Heart right ventricle (tissue), 16 donors: Measurements from ENCODE around the gene TSHZ3. TPM values are rescaled to one million over a fixed set of nuclear protein-coding genes. Genes with fewer than 3 reads are reported as not detected.

Experiments
- ATAC-seq, 8 donors: fragments of 200-7000 bp; cut with Tn5 transposase; one replicate each; pipeline ENCODE4 v1.9.1; 2020; ENCODE audit warnings: mild to moderate bottlenecking in 8 of 8, moderate library complexity in 8 of 8, moderate number of reproducible peaks in 1 of 8
- DNase-seq, 2 donors: peaks; one replicate each; pipeline ENCODE4 v3.0.0-alpha.2; 2020
- H3K27ac ChIP-seq, 10 donors: fragments of 200-600 bp; sonication (generic) in 2 of 10; one replicate each; pipeline versions ENCODE4 v1.5.0 to v1.8.0; 2020 to 2022; ENCODE audit warnings: mild to moderate bottlenecking in 3 of 10
- H3K27me3 ChIP-seq, 7 donors: fragments of 200-600 bp; one replicate each; pipeline ENCODE4 v1.8.0; 2021 to 2022; ENCODE audit warnings: mild to moderate bottlenecking in 2 of 7
- H3K36me3 ChIP-seq, 9 donors: fragments of 200-600 bp; sonication (generic) in 1 of 9; one replicate each; pipeline versions ENCODE4 v1.5.0 to v1.8.0; 2020 to 2022; ENCODE audit warnings: mild to moderate bottlenecking in 2 of 9
- H3K4me1 ChIP-seq, 9 donors: fragments of 200-600 bp; sonication (generic) in 1 of 9; one replicate each; pipeline versions ENCODE4 v1.5.0 to v1.8.0; 2020 to 2022; ENCODE audit warnings: mild to moderate bottlenecking in 4 of 9
- H3K4me3 ChIP-seq, 10 donors: fragments of 200-600 bp; sonication (generic) in 2 of 10; one replicate each; pipeline versions ENCODE4 v1.5.0 to v1.8.0; 2020 to 2022; ENCODE audit warnings: mild to moderate bottlenecking in 7 of 10, moderate library complexity in 2 of 10
- H3K9me3 ChIP-seq, 11 donors: fragments of 200-600 bp in 10 of 11; sonication (generic) in 2 of 11; one replicate each; pipeline versions ENCODE4 v1.5.0 to v1.8.0; 2013 to 2022; ENCODE audit warnings: mild to moderate bottlenecking in 2 of 11, control low read depth in 1 of 11, moderate library complexity in 1 of 11
- WGBS, 2 donors: extraction: QIAGEN DNeasy Blood & Tissue Kit; methylation state at CpG; one replicate each; pipeline ENCODE4 v1.1.7; 2013; ENCODE audit warnings: inconsistent platforms in 1 of 2; 5-methylcytosine and 5-hydroxymethylcytosine counted together
- intact Hi-C, 10 donors: fragments of 100-400 bp; cut with DNase I; formaldehyde crosslinking; loops; one replicate each; pipeline versions ENCODE4 v1.11.1 to v1.14.2; 2022
- polyA plus RNA-seq, 2 donors: library from polyadenylated mRNA; stranded (reverse); fragments of 200-250 nt; gene quantifications; one replicate each; pipeline ENCODE4 v1.2.3, GENCODE V29; 2013
- total RNA-seq, 10 donors: library from RNA; stranded (reverse); fragmentation: NEBNext Ultra II Directional in 3 of 10; extraction: Animal tissue kit (Norgen Biotek cat#: 25700) in 3 of 10; gene quantifications; one replicate each; pipeline versions ENCODE4 v1.2.1 to v1.2.4, GENCODE V29; 2021 to 2023
- TF ChIP-seq, protein P1 (sequence below), 9 donors: fragments of 200-600 bp; sonication (generic) in 2 of 9; IDR thresholded peaks; one replicate each; pipeline versions ENCODE4 v1.5.0 to v1.8.0; 2021 to 2022; ENCODE audit warnings: antibody characterized with exemption in 9 of 9, mild to moderate bottlenecking in 5 of 9, moderate library complexity in 1 of 9
- donor health status: Arrhythmogenic right ventricular cardiomyopathy.
- donor health status: ischemic (EF 13 %, LVEDD 7.1; RV severe dilation, severe dysfunction).
- donor health status: healthy with polysubstance abuse.
- donor health status: DM: no; HTN: yes; CAD: no.
- donor health status: DM: no; HTN: no; CAD: no.
- donor health status: ischemic (EF 25% LVEDD 6.9; RV normal size, moderate dysfunction).
- donor health status: ischemic (EF 25% LVEDD 5.7; RV mildly dilated, moderate dysfunction).
- donor health status: healthy.
- donor health status: DM: yes; HTN: yes; CAD: no.
- donor health status: Ischemic cardiomyopathy.
- donor health status: ischemic (EF 35%, LVEDD 5.7; RV mildly dilated, moderate dysfunction).
- donor health status: nonischemic (EF 11% LVEDD 7.7; RV severe dilation, severe dysfunction).
- donor health status: DM: yes; HTN: yes; CAD: no.
- donor health status: PGD.
- donor health status: ischemic (EF 29% LVEDD 5.4; RV normal size, mild dysfunction).
- donor health status: nonischemic (EF 23%, LVEDD 6.1; RV moderate dilation, normal function).

TSHZ3 gene
- total and polyA plus RNA-seq, 12 donors = 1.7 to 5.0 (median 3.1) TPM

DNA sequence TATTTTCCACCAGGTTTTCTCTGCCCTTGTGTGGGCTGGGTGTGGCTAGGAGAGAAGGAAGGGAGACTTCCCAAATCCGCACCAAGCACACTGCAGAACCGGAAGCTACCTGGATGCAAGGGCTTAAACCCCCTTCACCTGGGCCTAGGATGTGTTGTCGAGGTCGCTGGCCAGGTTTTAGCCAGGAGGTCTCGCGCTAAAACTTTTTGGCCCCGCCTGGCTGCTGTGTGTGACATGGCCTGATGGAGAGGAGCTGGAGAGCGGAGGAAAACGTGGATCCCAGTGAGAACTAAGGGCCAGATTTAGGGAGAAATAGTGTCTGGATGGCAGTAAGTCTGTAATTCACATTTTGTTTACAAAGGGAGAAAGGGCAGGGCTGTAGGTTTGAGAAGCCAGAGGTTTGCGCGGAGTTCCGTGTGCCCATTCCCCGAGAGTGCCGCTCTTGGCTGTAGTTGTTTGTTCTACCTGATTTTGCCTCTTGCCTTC is 3.1 kb upstream of the TSHZ3 start:
- H3K36me3 ChIP-seq = no peaks in the 10 kb centered on the region
- H3K4me1 ChIP-seq = peaks cover 6 to 64% (median 27%) of the 10 kb centered on the region in 9 donors
- H3K4me3 ChIP-seq = peak overlapping the region in 7 of 10 donors; percentile 77 to 100 (median 92)
- TF ChIP-seq, protein P1, sequence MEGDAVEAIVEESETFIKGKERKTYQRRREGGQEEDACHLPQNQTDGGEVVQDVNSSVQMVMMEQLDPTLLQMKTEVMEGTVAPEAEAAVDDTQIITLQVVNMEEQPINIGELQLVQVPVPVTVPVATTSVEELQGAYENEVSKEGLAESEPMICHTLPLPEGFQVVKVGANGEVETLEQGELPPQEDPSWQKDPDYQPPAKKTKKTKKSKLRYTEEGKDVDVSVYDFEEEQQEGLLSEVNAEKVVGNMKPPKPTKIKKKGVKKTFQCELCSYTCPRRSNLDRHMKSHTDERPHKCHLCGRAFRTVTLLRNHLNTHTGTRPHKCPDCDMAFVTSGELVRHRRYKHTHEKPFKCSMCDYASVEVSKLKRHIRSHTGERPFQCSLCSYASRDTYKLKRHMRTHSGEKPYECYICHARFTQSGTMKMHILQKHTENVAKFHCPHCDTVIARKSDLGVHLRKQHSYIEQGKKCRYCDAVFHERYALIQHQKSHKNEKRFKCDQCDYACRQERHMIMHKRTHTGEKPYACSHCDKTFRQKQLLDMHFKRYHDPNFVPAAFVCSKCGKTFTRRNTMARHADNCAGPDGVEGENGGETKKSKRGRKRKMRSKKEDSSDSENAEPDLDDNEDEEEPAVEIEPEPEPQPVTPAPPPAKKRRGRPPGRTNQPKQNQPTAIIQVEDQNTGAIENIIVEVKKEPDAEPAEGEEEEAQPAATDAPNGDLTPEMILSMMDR (IDR thresholded peaks at IDR 0.05) = no peak
- no peaks in the 10 kb centered on the region for H3K9me3 ChIP-seq
- DNase-seq (no peak), ATAC-seq (no peak)
- peaks cover 0 to 82% (median 57%) of the 10 kb centered on the region in 7 donors for H3K27me3 ChIP-seq
- H3K27ac ChIP-seq = no peak overlapping the region
- intact Hi-C loops = loop anchor here in 4 of 10 donors (5.0 to 10.0 kb wide), 5 partner anchors 298 to 872 kb away; no protein-coding TSS in a partner anchor
- WGBS, 2 donors = 50 to 64% methylated on average over 14 of the region's 14 CpGs

DNA sequence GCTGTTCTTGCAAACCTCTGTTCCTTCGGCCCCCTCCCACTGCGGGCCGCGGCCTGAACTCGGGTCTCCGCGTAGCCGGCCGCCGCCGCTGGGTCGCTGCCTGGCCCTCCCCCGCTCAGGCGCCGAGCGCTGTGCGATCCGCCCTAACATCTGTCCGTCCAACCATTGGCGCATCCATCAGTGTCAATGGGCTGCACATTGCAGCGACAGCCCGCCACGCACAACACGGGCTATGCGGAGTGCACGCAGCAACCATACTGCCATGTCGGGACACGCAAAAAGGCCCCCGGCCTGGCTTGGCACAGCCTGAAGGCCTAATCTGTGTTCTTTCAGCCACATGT is 2.6 kb upstream of the TSHZ3 start:
- Histone ChIP-seq H3K36me3 (no peaks in the 10 kb centered on the region), H3K4me3 (peak overlapping the region; percentile 71 to 100 (median 91)), H3K4me1 (peaks cover 6 to 62% (median 23%) of the 10 kb centered on the region in 9 donors), H3K9me3 (no peaks in the 10 kb centered on the region), H3K27me3 (peaks cover 0 to 79% (median 52%) of the 10 kb centered on the region in 7 donors), H3K27ac (peak overlapping the region in 6 of 10 donors; percentile 76 to 96 (median 85))
- 17 to 29% methylated on average over 29 of the region's 29 CpGs for WGBS, 2 donors
- intact Hi-C loops = loop anchor here in 4 of 10 donors (5.0 to 10.0 kb wide), 5 partner anchors 297 to 873 kb away; no protein-coding TSS in a partner anchor
- DNase-seq (no peak), ATAC-seq (peak in 2 of 8 donors; percentile 11 to 18)
- TF ChIP-seq, protein P1 (IDR thresholded peaks at IDR 0.05) = no peak

DNA sequence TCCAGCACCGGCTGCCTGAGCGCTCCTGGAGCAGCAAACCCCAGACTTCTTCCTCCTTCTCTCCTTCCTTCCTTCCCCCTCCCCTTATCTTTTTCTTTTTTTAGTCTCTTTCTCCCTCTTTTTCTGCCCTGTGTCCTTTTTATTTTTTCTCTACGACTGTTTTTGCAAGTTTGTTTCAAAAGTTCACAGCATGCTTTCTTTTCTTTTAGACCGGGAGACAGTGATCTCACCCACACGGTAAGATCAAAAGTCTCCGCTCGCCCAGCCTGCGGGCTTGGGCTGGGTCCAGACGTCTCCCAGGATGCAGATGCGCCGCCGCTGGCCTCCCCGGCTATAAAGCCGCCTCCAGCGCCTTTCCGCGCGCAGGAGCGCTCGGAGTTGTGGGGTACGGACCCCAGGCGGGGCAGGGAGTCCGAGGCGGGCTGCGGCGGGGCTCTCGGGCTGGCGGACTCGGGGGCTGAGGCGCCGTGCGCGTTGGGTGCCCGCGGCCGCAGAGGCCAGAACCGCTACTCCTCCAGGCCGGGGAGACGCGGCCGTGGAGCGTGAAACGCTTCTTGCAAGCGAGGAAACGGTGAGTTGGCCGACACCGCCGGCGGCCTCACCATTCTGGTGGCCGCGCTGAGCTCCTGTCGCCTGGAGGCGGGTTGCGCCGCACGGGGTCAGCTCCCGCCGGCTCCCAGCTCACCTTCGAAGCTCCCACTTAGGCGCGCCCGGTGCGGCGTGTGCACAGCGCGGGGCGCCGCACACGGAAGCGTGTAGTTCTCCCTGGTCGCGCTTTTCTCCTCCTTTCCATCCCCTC is 2.0 kb upstream of the TSHZ3 start:
- Histone ChIP-seq H3K27ac (peak overlapping the region; percentile 36 to 98 (median 85)), H3K4me1 (peaks cover 6 to 56% (median 21%) of the 10 kb centered on the region in 9 donors), H3K27me3 (peaks cover 0 to 73% (median 46%) of the 10 kb centered on the region in 7 donors), H3K4me3 (peak overlapping the region; percentile 71 to 100 (median 91)), H3K36me3 (no peaks in the 10 kb centered on the region), H3K9me3 (no peaks in the 10 kb centered on the region)
- DNase-seq (peak in 1 of 2 donors; percentile 47), ATAC-seq (peak in 4 of 8 donors; percentile 4 to 18 (median 11))
- TF ChIP-seq, protein P1 (IDR thresholded peaks at IDR 0.05) = no peak
- whole genome bisulfite sequencing, 2 donors = 2% methylated on average over 71 to 72 of the region's 72 CpGs
- intact Hi-C loops = loop anchor here in 4 of 10 donors (5.0 to 10.0 kb wide), 5 partner anchors 296 to 874 kb away; no protein-coding TSS in a partner anchor

DNA sequence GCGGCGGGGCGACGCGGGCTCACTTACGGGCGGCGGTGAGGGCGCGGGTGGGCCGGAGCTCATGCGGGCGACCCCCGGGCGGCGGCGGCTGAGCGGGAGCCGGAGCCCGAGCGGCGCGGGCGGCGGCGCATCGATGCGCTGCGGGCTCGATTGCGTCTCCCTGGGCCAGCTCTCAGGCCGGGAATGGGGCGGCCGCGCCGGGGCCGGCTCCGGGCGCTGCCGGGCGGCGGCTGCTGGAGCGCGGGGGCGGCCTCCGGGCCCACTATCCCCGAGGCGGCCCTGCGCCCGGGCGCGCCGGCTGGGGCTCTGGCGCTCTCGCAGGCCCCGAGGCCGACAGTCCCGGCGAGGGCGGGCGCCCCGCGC is 1.4 kb upstream of the TSHZ3 start:
- H3K4me1 ChIP-seq = peaks cover 6 to 53% (median 21%) of the 10 kb centered on the region in 9 donors
- peak; percentile 65 to 66 for DNase-seq
- TF ChIP-seq, protein P1 (IDR thresholded peaks at IDR 0.05) = no peak
- H3K27me3 ChIP-seq = peaks cover 0 to 67% (median 40%) of the 10 kb centered on the region in 7 donors
- intact Hi-C loops = loop anchor here in 4 of 10 donors (5.0 to 10.0 kb wide), 5 partner anchors 296 to 874 kb away; no protein-coding TSS in a partner anchor
- ATAC-seq = peak; percentile 26 to 50 (median 44)
- peak overlapping the region; percentile 77 to 100 (median 92) for H3K4me3 ChIP-seq
- WGBS, 2 donors = 0% methylated on average over 48 to 63 of the region's 63 CpGs
- H3K36me3 ChIP-seq = no peaks in the 10 kb centered on the region
- H3K9me3 ChIP-seq = no peaks in the 10 kb centered on the region
- peak overlapping the region; percentile 78 to 98 (median 94) for H3K27ac ChIP-seq
